NT2/D1 (cell line): ENCODE data around the gene GINS2.
A peak's percentile ranks its signal among the peaks of the same experiment; 100 is the strongest.

Source experiments
- DNase-seq: peaks from one replicate; pipeline ENCODE4 v3.0.0-alpha.2; 2011; ENCODE audit warnings: low read depth, low spot score
- H3K27me3 ChIP-seq: 2 replicates; pipeline ENCODE4 v1.6.0; 2011; ENCODE audit warnings: mild to moderate bottlenecking; ENCODE audit not compliant: insufficient read length, insufficient read depth
- H3K36me3 ChIP-seq: 2 replicates; pipeline ENCODE4 v1.6.1; 2011; ENCODE audit warnings: mild to moderate bottlenecking, low read length, mixed read lengths; ENCODE audit not compliant: insufficient read depth, insufficient read length
- H3K4me1 ChIP-seq: 2 replicates; pipeline ENCODE4 v1.5.1; 2011; ENCODE audit not compliant: insufficient read depth, insufficient read length
- H3K4me3 ChIP-seq: 2 replicates; pipeline ENCODE4 v1.5.1; 2011; ENCODE audit warnings: low read depth; ENCODE audit not compliant: insufficient read length
- H3K9ac ChIP-seq: 2 replicates; pipeline ENCODE4 v1.6.0; 2011; ENCODE audit warnings: low read depth; ENCODE audit not compliant: insufficient read length
- H3K9me3 ChIP-seq: 2 replicates; pipeline ENCODE4 v1.5.1; 2011; ENCODE audit warnings: mild to moderate bottlenecking, low read length; ENCODE audit not compliant: insufficient read depth
- SUZ12 ChIP-seq: IDR thresholded peaks from 2 replicates; pipeline ENCODE4 v1.6.1; 2011; ENCODE audit not compliant: insufficient read length, insufficient read depth; ENCODE audit errors: extremely low read depth
- YY1 ChIP-seq: IDR thresholded peaks from 2 replicates; pipeline ENCODE4 v1.6.1; 2011; ENCODE audit not compliant: insufficient read length, insufficient read depth
- ZNF274 ChIP-seq: IDR thresholded peaks from 2 replicates; pipeline ENCODE4 v1.6.1; 2011; ENCODE audit warnings: mild to moderate bottlenecking, low read depth, low read length

GINS2 gene

GRCh38 chr16:85731179-85731578, 42.4 kb upstream of the GINS2 start:
- H3K4me1 ChIP-seq: peaks cover 17% of the 10 kb centered on the region

GRCh38 chr16:85730186-85730465, 41.4 kb upstream of the GINS2 start:
- no peak for TF ChIP-seq YY1
- no peak for TF ChIP-seq SUZ12
- TF ChIP-seq ZNF274: no peak
- H3K36me3 ChIP-seq: peaks cover 7% of the 10 kb centered on the region
- peaks cover 17% of the 10 kb centered on the region for H3K4me1 ChIP-seq
- no peaks in the 10 kb centered on the region for H3K9me3 ChIP-seq
- H3K4me3 ChIP-seq: no peak overlapping the region
- no peak for DNase-seq
- H3K9ac ChIP-seq: no peak overlapping the region
- H3K27me3 ChIP-seq: peaks cover 7% of the 10 kb centered on the region

More at GRCh38 chr16:85731179-85731578, 42.4 kb upstream of the GINS2 start:
- Histone ChIP-seq H3K4me3 (no peak overlapping the region), H3K9me3 (no peaks in the 10 kb centered on the region), H3K36me3 (peaks cover 1% of the 10 kb centered on the region), H3K9ac (no peak overlapping the region), H3K27me3 (peaks cover 3% of the 10 kb centered on the region)
- no peak for DNase-seq
- no peak for TF ChIP-seq SUZ12
- no peak for TF ChIP-seq YY1
- TF ChIP-seq ZNF274: no peak

GRCh38 chr16:85729452-85730185, 40.9 kb upstream of the GINS2 start:
- H3K27me3 ChIP-seq: peaks cover 7% of the 10 kb centered on the region
- no peak overlapping the region for H3K9ac ChIP-seq
- no peak for DNase-seq
- TF ChIP-seq SUZ12 (no peak), YY1 (no peak), ZNF274 (no peak)
- peaks cover 12% of the 10 kb centered on the region for H3K4me1 ChIP-seq
- no peaks in the 10 kb centered on the region for H3K9me3 ChIP-seq
- peaks cover 7% of the 10 kb centered on the region for H3K36me3 ChIP-seq
- no peak overlapping the region for H3K4me3 ChIP-seq

- Histone ChIP-seq H3K36me3 (peaks cover 7% of the 10 kb centered on the region), H3K27me3 (peaks cover 7% of the 10 kb centered on the region), H3K4me3 (no peak overlapping the region), H3K4me1 (peaks cover 4% of the 10 kb centered on the region), H3K9me3 (no peaks in the 10 kb centered on the region), H3K9ac (no peak overlapping the region)
- no peak for DNase-seq
- TF ChIP-seq YY1 (no peak), SUZ12 (no peak), ZNF274 (no peak)
Observed at GRCh38 chr16:85728879-85729278, 40.1 kb upstream of the GINS2 start.

- Histone ChIP-seq H3K4me3 (no peak overlapping the region), H3K4me1 (peaks cover 6% of the 10 kb centered on the region), H3K9me3 (no peaks in the 10 kb centered on the region), H3K9ac (peak overlapping the region; percentile 11), H3K27me3 (peaks cover 7% of the 10 kb centered on the region), H3K36me3 (peaks cover 7% of the 10 kb centered on the region)
- TF ChIP-seq SUZ12 (no peak), ZNF274 (no peak)
- DNase-seq: no peak
Observed at GRCh38 chr16:85724936-85725335, 36.2 kb upstream of the GINS2 start.

- Histone ChIP-seq H3K9ac (no peak overlapping the region), H3K4me3 (no peak overlapping the region), H3K36me3 (peaks cover 7% of the 10 kb centered on the region), H3K4me1 (peaks cover 6% of the 10 kb centered on the region), H3K9me3 (no peaks in the 10 kb centered on the region), H3K27me3 (peaks cover 7% of the 10 kb centered on the region)
- no peak for TF ChIP-seq YY1
- TF ChIP-seq ZNF274: no peak
- TF ChIP-seq SUZ12: no peak
- DNase-seq: no peak
Observed at GRCh38 chr16:85724126-85724879, 35.5 kb upstream of the GINS2 start.

- Histone ChIP-seq H3K4me1 (peaks cover 12% of the 10 kb centered on the region), H3K4me3 (no peak overlapping the region), H3K9me3 (no peaks in the 10 kb centered on the region), H3K36me3 (peaks cover 7% of the 10 kb centered on the region), H3K27me3 (peaks cover 10% of the 10 kb centered on the region), H3K9ac (peak overlapping the region; percentile 37)
- no peak for DNase-seq
- no peak for TF ChIP-seq ZNF274
- no peak for TF ChIP-seq YY1
- TF ChIP-seq SUZ12: no peak
Observed at GRCh38 chr16:85722128-85722893, 33.6 kb upstream of the GINS2 start.
